ENCODE measurements around the gene SRPK1. TPM values are rescaled to one million over a fixed set of nuclear protein-coding genes. Genes with fewer than 3 reads are reported as not detected.

Gene SRPK1
- total and polyA plus RNA-seq, 2 of the 8 experiments (the other 6 are each of a cell fraction or from before 2014, with no cell fraction given) = 25.7 to 116 TPM

DNA sequence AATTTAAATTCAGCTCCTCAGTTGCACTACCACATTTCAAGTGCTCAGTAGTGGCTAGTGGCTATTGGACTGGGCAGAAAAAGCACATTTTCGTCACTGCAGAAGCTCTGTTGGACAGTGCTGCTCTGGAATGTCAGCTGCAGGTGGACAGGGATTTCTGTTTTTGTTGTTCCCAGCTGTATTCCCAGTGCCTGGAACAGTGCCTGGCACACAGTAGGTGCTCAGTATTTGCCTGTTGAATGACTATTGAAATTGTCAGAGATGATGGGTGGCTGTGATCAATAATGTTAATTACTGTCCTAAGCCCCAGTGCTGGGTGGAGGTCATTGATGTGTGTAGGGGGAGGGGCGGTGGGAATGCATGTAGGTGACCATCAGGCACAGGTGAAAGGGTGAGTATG is 134.6 kb downstream of the SRPK1 start:
- H3K4me1 ChIP-seq (replicated peaks in 1 of 4; ENCODE audit: control insufficient read depth in 3 of 4, insufficient read depth in 4 of 4, low read length in 3 of 4) = peaks cover 0 to 5% (median 0%) of the 10 kb centered on the region in 4 experiments; a peak in 3 of 7 replicates
- no peak overlapping the region for H2BK15ac ChIP-seq (ENCODE audit: low read length)
- H3K4me3 ChIP-seq (ENCODE audit: extremely low read depth in 1 of 4, insufficient read depth in 2 of 4, low read depth in 3 of 4, low read length in 4 of 4) = no peak overlapping the region

More for the DNA sequence above, 134.6 kb downstream of the SRPK1 start:
- H3K27me3 ChIP-seq (replicated peaks in 1 of 4; ENCODE audit: control insufficient read depth in 3 of 4, extremely low read depth in 1 of 4, insufficient read depth in 3 of 4, low read length in 3 of 4) = no peaks in the 10 kb centered on the region
- no peak overlapping the region for H3K4ac ChIP-seq (replicated peaks; ENCODE audit: insufficient read length, low read depth, low read length)
- H4K8ac ChIP-seq (ENCODE audit: extremely low read depth, insufficient read depth, low read length) = no peak overlapping the region
- WGBS, 2 experiments (ENCODE audit: extremely low coverage in 1 of 2, insufficient coverage in 1 of 2, insufficient read length in 1 of 2, insufficient replicate concordance in 2 of 2, low coverage in 1 of 2, low lambda C conversion rate in 2 of 2, missing lambda C conversion rate in 1 of 2) = 94% methylated on average over 2 of the region's 2 CpGs; no CpG with 5 or more reads in 1 of the 2 experiments
- H3K27ac ChIP-seq (ENCODE audit: low read depth, low read length) = no peak overlapping the region
- H3K9ac ChIP-seq (replicated peaks in 1 of 4; ENCODE audit: extremely low read depth in 1 of 4, low read depth in 3 of 4, low read length in 3 of 4) = no peak overlapping the region
- no peaks in the 10 kb centered on the region for H4K20me1 ChIP-seq (replicated peaks in 1 of 2; ENCODE audit: control insufficient read depth in 1 of 2, insufficient read depth in 2 of 2, low read length in 2 of 2)
- no peak overlapping the region for H3K14ac ChIP-seq (ENCODE audit: insufficient read length)
- no peaks in the 10 kb centered on the region for H3K9me3 ChIP-seq (ENCODE audit: insufficient read depth in 2 of 2, low read depth in 1 of 2, low read length in 1 of 2)
- no peaks in the 10 kb centered on the region for H3K23me2 ChIP-seq (ENCODE audit: low read depth, low read length)
- CTCF ChIA-PET (ENCODE audit: partially characterized antibody) = interaction anchor here (0.8 to 3.5 kb wide), 4 partner anchors 12 to 308 kb away, joined by 3 to 27 read pairs (median 3); partner anchors contain the start of gene CLPS
- no peak overlapping the region for H3K4me2 ChIP-seq (ENCODE audit: insufficient read depth in 1 of 2, low read depth in 2 of 2, low read length in 2 of 2)
- no peaks in the 10 kb centered on the region for H3K36me3 ChIP-seq (ENCODE audit: control insufficient read depth in 2 of 4, insufficient read depth in 4 of 4, low read length in 3 of 4)
- no peak for DNase-seq (ENCODE audit: low read depth in 1 of 2, low spot score in 2 of 2)
- H2BK12ac ChIP-seq (ENCODE audit: low read depth, low read length) = 0 out of 2 replicates have a peak overlapping the region, but pooled peaks have one; percentile 60
- POLR2A ChIA-PET (ENCODE audit: partially characterized antibody) = interaction anchor here (0.8 to 4.1 kb wide), 3 partner anchors 12 to 47 kb away, joined by 3 to 29 read pairs (median 9); no protein-coding TSS in a partner anchor
- H2AFZ ChIP-seq (ENCODE audit: low read length) = no peak overlapping the region
- H3K56ac ChIP-seq (replicated peaks; ENCODE audit: insufficient read length, low read depth, low read length) = no peak overlapping the region
- no peak for TF ChIP-seq NRF1 (IDR thresholded peaks at IDR 0.05; ENCODE audit: low read depth, low read length)
- TF ChIP-seq EZH2 (IDR thresholded peaks at IDR 0.05; ENCODE audit: low read depth, low read length, severe bottlenecking) = no peak
- no peak for TF ChIP-seq RNF2 (IDR thresholded peaks at IDR 0.05; ENCODE audit: borderline replicate concordance, low read depth, low read length, missing control alignments, poor library complexity, severe bottlenecking)
- no peak for TF ChIP-seq YY1 (IDR thresholded peaks at IDR 0.05; ENCODE audit: low read depth, low read length)
- no peak for TF ChIP-seq EGR1 (IDR thresholded peaks at IDR 0.05; ENCODE audit: borderline replicate concordance, low read depth, low read length)
- H3K18ac ChIP-seq (ENCODE audit: extremely low read depth, low read length) = no peak overlapping the region
- no peak overlapping the region for H2AK5ac ChIP-seq (ENCODE audit: low read depth, low read length)
- no peak overlapping the region for H2BK5ac ChIP-seq (ENCODE audit: low read depth, low read length)
- H2BK120ac ChIP-seq (replicated peaks; ENCODE audit: low read depth, low read length) = no peak overlapping the region
- no peak overlapping the region for H3K23ac ChIP-seq (ENCODE audit: insufficient read length)
- H4K5ac ChIP-seq (ENCODE audit: insufficient read length, low read depth, low read length) = no peak overlapping the region
- no peaks in the 10 kb centered on the region for H3K79me2 ChIP-seq (ENCODE audit: control insufficient read depth in 1 of 2, insufficient read depth in 2 of 2, low read length in 2 of 2)
- H2BK20ac ChIP-seq (ENCODE audit: low read length) = peak overlapping the region; percentile 72; the same call in 1 of the 2 replicates
- no peak for FAIRE-seq
- no peaks in the 10 kb centered on the region for H3K79me1 ChIP-seq (ENCODE audit: low read depth, low read length)
- no peak overlapping the region for H4K91ac ChIP-seq (replicated peaks; ENCODE audit: insufficient read length, low read length)
